Stimulated activated naive CD8-positive, alpha-beta T cell treated with anti-CD3 and anti-CD28 coated beads, Interleukin-15, amount 100 ng/mL, for 72 hours (primary cell): ENCODE results near the gene CCDC195.

Experiments used
- ATAC-seq: fragments of 150-1000 bp; cut with Tn5 transposase; 2 replicates; pipeline ENCODE4 v1.10.0; 2021; ENCODE audit warnings: mild to moderate bottlenecking, moderate library complexity
- DNase-seq, 2 donors: peaks; one replicate each; pipeline ENCODE4 v3.0.0; 2021 to 2022
- H3K27ac Mint-ChIP-seq, 2 donors: one replicate each; pipeline ENCODE4 v1.8.0; 2022; ENCODE audit warnings: mild to moderate bottlenecking in 2 of 2, mixed read lengths in 2 of 2, moderate library complexity in 2 of 2
- H3K27me3 Mint-ChIP-seq: one replicate; pipeline ENCODE4 v1.8.0; 2022; ENCODE audit warnings: mixed read lengths
- H3K4me1 Mint-ChIP-seq: one replicate; pipeline ENCODE4 v1.8.0; 2022; ENCODE audit warnings: mild to moderate bottlenecking, mixed read lengths
- H3K4me3 Mint-ChIP-seq, 2 donors: one replicate each; pipeline ENCODE4 v1.8.0; 2022; ENCODE audit warnings: mild to moderate bottlenecking in 2 of 2, mixed read lengths in 2 of 2, moderate library complexity in 1 of 2
- H3K9me3 Mint-ChIP-seq, 2 donors: one replicate each; pipeline ENCODE4 v1.8.0; 2022; ENCODE audit warnings: mixed read lengths in 2 of 2

The CCDC195 gene, protein sequence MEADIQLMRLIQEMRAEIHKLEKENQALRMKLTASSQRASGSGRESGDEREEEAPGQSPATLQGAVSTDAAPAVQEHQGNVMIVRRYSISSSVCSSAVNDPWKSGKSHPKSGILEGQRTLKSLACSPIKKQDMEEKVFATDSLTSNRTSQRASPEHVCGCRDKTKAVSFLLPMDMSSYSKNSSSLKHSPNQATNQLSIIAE

DNA sequence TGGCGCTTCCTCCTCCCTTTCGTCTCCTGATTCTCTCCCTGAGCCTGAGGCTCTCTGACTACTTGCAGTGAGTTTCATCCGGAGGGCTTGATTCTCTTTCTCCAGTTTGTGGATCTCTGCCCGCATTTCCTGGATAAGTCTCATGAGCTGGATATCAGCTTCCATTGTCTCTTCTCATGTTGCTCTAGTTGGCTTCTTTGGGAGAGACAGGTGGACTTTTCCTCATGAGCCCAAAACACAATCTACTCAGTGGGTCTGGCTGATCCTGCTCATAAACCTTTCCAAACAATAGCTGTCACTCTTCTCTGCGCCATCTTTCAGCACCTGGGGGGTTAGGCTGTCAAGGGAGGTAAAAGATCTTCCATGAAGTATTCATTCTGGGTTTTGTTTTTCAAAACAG is at the start of gene CCDC195:
CCDC195 (minus strand) TSS at position 165 of the 400 bp plus-strand sequence; CDS start at position 165, 0 bp downstream.
- Mint-ChIP-seq H3K27me3 (peaks cover 11% of the 10 kb centered on the region), H3K27ac (no peak within 1 kb of the TSS), H3K4me1 (no peaks in the 10 kb centered on the region), H3K4me3 (no peak within 1 kb of the TSS), H3K9me3 (peaks cover 6 to 14% of the 10 kb centered on the region in 2 donors)
- ATAC-seq (no peak), DNase-seq (no peak)

DNA sequence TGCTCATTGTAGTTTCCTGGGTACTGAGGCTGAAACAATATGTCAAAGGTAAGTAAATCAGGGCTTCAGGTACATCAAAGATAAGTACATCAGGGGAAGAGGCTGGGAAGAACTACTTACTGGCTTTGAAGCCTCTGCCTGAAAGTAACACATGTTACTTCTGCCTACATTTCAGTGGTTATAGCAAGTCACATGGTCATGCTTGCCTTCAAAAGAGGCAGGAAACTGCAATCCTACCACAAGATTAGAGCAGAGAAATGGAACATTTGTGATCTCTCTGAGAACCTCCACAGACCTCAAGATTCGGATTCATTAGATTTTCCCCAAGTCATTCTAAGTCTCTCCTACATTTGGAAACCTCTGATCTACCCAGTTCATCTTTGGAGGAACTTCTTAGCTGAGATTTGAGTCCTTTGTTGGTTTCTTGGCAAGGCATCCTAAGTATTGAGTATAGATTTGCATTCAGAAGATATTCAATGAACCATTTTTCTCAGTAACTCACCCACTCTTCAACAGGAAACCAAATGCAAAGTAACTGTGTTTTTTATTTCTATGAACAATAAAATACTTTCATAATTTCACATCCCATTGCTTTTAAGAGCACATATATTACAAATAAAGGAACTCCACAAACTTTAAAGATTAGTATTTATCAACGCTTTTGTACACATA is 48.5 kb upstream of the CCDC195 start:
- H3K4me3 Mint-ChIP-seq, result no peak overlapping the region
- DNase-seq (no peak), ATAC-seq (peak; percentile 81)
- H3K27me3 Mint-ChIP-seq, result no peaks in the 10 kb centered on the region
- peaks cover 13 to 15% of the 10 kb centered on the region in 2 donors for H3K9me3 Mint-ChIP-seq
- peak overlapping the region in 1 of 2 donors; percentile 59 for H3K27ac Mint-ChIP-seq
- H3K4me1 Mint-ChIP-seq, result peaks cover 52% of the 10 kb centered on the region

DNA sequence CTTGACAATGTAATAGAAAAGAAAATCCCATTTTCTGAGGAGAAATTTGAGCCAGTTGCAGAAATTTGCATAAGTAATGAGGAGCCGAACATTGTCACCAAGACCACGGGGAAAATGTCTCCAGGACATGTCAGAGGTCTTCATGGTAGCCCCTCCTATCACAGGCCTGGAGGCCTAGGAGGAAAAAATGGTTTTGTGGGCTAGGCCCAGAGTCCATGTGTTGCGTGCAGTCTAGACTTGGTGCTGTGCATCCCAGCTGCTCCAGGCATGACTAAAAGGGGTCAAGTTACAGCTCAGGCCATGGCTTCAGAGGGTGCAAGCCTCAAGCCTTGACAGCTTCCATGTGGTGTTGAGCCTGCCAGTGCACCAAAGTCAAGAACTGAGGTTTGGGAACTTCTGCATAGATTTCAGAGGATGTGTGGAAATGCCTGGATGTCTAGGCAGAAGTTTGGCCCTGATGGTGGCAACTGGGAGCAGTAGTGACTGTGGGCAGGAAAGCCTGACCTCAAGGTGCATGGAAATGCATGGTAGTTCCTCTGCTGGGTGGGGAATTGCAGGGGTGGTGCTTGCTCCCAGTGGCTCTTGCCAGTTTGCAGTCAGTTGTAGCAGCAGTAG is 41.9 kb upstream of the CCDC195 start:
- DNase-seq (no peak), ATAC-seq (peak; percentile 27)
- Mint-ChIP-seq H3K27ac (peak overlapping the region in 1 of 2 donors; percentile 88), H3K4me1 (peaks cover 3% of the 10 kb centered on the region), H3K4me3 (no peak overlapping the region), H3K27me3 (no peaks in the 10 kb centered on the region), H3K9me3 (peaks cover 42 to 45% of the 10 kb centered on the region in 2 donors)

DNA sequence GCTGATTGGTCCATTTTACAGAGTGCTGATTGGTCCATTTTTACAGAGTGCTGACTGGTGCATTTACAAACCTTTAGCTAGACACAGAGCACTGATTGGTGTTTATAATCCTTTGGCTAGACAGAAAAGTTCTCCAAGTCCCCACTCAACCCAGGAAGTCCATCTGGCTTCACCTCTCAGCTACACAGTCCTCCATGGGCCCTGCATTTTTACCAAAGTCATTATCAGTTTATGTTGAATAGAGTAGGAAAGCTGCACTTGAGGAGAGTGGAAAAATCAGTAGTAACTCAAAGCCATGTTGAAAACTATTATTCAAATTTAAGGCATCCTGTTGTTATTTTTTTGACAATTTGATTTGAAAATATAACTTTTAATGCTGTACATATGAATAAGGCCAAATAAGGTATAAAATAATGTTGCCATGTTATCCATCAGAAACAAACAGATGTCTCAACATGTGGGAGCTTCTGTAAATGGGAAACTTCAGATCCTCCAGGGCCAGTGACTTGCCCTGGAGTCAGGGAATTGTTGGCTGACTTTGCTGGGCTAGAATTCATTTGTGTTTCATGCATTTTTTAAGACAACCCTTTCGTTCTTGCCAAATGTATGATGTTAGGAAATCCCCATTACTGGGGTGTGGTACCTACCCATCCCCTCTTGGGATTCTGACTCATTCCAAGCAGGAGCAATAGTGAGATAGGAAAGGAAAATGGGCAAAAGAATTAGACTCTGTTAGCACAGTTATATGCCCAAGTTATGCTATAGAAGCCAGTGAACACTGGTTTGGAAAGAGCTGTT is 37.8 kb upstream of the CCDC195 start:
- H3K4me3 Mint-ChIP-seq, result no peak overlapping the region
- H3K27me3 Mint-ChIP-seq, result no peaks in the 10 kb centered on the region
- ATAC-seq (no peak), DNase-seq (no peak)
- peak overlapping the region in 1 of 2 donors; percentile 82 for H3K27ac Mint-ChIP-seq
- H3K9me3 Mint-ChIP-seq, result peaks cover 22 to 24% of the 10 kb centered on the region in 2 donors
- H3K4me1 Mint-ChIP-seq, result no peaks in the 10 kb centered on the region

DNA sequence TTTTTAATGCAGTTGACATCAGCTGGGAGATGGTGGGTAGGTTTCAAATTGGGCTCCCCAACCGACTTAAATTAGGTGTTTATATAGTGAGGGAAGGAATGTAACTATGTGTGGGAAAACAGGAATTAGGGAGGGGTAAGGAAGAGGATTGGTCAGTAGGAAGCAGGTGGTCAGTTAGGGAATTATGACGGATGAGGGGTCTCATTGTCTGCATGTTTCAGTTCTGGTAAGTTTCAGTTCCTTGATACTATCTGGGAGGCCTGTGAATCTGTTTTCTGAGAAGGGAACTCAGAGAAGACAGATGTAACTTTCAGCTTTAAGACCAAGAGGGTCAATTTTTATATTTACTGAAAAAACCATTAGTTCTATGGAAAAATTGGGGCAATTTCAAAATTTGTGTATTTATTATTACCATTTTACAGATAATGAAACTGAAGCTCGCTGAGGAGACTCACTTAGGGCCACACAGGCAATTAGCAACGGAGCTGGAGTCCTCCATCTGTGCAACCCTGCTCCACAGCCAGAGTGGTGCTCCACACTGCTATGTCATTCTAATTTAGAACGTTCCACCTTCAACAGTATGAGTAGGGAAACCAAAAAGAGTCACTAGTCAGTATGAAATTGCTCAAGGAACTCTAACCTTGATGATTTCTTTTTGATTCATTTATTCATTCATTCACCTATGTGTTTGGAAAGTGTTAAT is 36.0 kb upstream of the CCDC195 start:
- Mint-ChIP-seq H3K4me1 (no peaks in the 10 kb centered on the region), H3K27me3 (peaks cover 15% of the 10 kb centered on the region), H3K27ac (no peak overlapping the region), H3K4me3 (no peak overlapping the region), H3K9me3 (peaks cover 4 to 7% of the 10 kb centered on the region in 2 donors)
- DNase-seq (no peak), ATAC-seq (no peak)

DNA sequence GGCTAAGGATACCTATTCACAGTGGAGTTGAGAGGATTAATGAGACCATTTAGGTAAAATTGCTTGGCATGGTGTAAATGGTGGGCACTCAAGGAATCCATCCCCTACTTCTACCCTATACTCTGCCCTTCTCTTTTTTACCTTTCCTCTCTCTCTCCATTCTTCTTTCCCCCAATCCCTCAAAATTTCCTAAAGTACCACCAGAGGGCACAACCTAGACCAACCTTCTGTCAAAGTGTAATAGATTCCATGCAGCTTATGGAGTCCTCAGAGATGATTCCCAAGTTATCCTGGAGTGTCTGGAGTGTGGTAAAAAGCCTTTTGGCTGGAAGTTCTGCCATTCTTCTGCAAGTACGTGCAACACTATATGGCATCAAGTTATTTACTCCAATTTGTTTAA is 33.0 kb upstream of the CCDC195 start:
- no peak for ATAC-seq
- Mint-ChIP-seq H3K27ac (no peak overlapping the region), H3K9me3 (no peaks in the 10 kb centered on the region), H3K4me1 (no peaks in the 10 kb centered on the region), H3K27me3 (peaks cover 15% of the 10 kb centered on the region), H3K4me3 (no peak overlapping the region)
- no peak for DNase-seq

DNA sequence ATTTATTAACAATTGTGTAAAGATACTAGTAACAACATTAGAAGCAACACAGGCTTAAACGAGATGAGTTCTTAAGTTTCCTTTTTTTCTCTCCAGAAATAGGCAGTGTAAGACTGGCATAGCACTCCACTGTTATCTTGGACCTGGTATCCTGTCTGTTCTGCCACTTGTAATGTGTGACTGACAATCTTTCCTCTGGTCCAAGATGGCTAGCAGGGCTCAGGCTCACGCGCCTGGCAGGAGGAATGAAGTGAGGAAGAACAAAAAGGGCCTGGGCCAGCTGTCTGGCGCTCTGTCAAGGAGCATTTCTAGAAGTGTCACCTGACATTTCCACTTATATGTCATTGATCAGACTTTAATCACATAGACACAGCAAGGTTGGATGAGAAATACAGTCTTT is 31.6 kb upstream of the CCDC195 start:
- Mint-ChIP-seq H3K27me3 (peaks cover 15% of the 10 kb centered on the region), H3K9me3 (no peaks in the 10 kb centered on the region), H3K4me1 (no peaks in the 10 kb centered on the region), H3K27ac (no peak overlapping the region), H3K4me3 (no peak overlapping the region)
- no peak for DNase-seq
- no peak for ATAC-seq

DNA sequence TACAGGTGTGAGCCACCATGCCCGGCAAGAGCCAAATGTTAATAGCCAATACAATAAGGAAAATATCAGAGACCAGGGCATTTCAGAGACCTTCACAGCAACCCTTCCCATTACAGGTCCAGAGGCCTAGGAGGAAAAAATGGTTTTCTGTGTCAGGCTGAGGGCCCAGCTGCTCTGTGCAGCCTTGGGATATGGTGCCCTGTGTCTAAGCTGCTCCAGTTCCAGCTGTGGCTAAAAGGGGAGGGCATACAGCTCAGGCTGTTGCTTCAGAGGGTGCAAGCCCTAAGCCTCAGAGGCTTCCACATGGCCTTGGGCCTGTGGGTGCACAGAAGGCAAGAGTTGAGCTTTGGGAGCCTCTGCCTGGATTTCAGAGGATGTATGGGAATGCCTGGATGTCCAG is 20.1 kb upstream of the CCDC195 start:
- no peak overlapping the region for H3K4me3 Mint-ChIP-seq
- no peaks in the 10 kb centered on the region for H3K4me1 Mint-ChIP-seq
- DNase-seq (no peak), ATAC-seq (no peak)
- H3K9me3 Mint-ChIP-seq, result peaks cover 25 to 34% of the 10 kb centered on the region in 2 donors
- H3K27ac Mint-ChIP-seq, result no peak overlapping the region
- no peaks in the 10 kb centered on the region for H3K27me3 Mint-ChIP-seq

DNA sequence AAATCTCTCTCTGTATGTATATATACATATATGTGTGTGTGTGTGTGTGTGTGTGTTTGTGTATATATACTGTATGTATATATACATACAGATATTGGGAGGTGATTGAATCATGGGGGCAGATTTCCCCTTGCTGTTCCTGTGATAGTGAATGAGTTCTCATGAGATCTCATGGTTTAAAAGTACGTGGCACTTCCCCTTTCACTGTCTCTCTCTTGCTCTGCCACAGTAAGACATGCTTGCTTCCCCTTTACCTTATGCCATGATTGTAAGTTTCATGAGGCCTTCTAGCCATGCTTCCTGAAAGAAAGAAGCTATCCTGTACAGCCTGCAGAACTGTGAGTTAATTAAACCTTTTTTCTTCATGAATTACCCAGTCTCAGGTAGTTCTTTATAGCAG is 18.8 kb upstream of the CCDC195 start:
- Mint-ChIP-seq H3K9me3 (peaks cover 25 to 34% of the 10 kb centered on the region in 2 donors), H3K27me3 (no peaks in the 10 kb centered on the region), H3K4me1 (no peaks in the 10 kb centered on the region), H3K4me3 (no peak overlapping the region), H3K27ac (no peak overlapping the region)
- ATAC-seq (no peak), DNase-seq (no peak)

DNA sequence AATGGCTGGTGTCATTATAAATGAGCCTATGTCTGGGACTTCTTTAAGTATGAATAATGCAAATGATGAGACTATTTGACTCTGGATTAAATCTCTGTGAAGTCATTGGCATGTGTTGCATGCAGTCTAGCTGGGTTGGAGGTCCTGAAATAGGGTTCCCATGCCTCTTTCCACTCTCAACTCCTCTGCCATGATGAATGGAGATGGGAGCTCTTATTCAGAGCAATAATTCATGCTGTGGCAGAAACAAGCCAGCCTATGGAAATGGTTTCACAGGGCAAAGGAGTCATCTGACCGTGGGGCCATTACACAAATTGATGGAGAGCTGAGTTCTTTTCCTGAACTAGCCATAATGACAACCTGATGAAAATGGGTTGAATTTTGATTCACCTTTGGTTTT is 15.5 kb upstream of the CCDC195 start:
- Mint-ChIP-seq H3K9me3 (peaks cover 37 to 46% of the 10 kb centered on the region in 2 donors), H3K27ac (no peak overlapping the region), H3K4me3 (no peak overlapping the region), H3K27me3 (no peaks in the 10 kb centered on the region), H3K4me1 (no peaks in the 10 kb centered on the region)
- no peak for DNase-seq
- no peak for ATAC-seq

DNA sequence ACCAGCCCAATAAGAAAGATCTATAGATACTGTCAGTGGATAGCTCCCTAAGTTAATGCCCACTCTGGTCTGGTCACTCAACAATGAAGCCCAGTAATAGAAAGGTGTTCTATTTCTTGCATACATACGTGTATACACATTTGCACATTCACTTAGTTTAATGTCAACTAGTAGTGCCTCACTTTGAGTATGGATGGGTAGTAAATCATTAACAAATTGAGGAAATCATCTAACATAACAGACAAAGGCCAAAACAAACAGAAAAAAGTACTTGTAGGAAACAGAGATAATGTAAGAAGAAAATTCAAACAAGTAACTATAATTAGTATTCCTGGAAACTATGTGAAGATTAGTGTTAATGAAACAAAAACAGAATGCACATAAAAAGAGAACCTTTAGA is 13.3 kb upstream of the CCDC195 start:
- no peak overlapping the region for H3K27ac Mint-ChIP-seq
- DNase-seq, result no peak
- no peak overlapping the region for H3K4me3 Mint-ChIP-seq
- no peak for ATAC-seq
- no peaks in the 10 kb centered on the region for H3K4me1 Mint-ChIP-seq
- H3K9me3 Mint-ChIP-seq, result peaks cover 21 to 33% of the 10 kb centered on the region in 2 donors
- no peaks in the 10 kb centered on the region for H3K27me3 Mint-ChIP-seq

DNA sequence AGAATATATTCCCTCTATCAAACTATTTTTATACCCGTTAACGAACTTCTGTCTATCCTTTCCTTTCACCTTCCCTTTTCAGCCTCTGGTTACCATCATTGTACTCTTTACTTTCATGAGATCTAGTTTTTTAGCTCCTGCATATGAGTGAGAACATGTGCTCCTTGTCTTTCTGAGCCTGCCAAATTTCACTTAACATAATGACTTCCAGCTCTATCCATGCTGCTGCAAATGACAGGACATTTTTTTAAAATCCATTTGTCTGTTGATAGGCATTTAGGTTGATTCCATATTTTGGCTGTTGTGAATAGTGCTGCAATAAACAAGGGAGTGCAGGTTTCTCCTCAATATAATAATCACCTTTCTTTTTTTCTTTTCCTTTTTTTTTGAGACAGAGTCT is 8.2 kb upstream of the CCDC195 start:
- Mint-ChIP-seq H3K4me3 (no peak overlapping the region), H3K27me3 (no peaks in the 10 kb centered on the region), H3K9me3 (peaks cover 18 to 31% of the 10 kb centered on the region in 2 donors), H3K27ac (no peak overlapping the region), H3K4me1 (no peaks in the 10 kb centered on the region)
- DNase-seq, result no peak
- no peak for ATAC-seq

DNA sequence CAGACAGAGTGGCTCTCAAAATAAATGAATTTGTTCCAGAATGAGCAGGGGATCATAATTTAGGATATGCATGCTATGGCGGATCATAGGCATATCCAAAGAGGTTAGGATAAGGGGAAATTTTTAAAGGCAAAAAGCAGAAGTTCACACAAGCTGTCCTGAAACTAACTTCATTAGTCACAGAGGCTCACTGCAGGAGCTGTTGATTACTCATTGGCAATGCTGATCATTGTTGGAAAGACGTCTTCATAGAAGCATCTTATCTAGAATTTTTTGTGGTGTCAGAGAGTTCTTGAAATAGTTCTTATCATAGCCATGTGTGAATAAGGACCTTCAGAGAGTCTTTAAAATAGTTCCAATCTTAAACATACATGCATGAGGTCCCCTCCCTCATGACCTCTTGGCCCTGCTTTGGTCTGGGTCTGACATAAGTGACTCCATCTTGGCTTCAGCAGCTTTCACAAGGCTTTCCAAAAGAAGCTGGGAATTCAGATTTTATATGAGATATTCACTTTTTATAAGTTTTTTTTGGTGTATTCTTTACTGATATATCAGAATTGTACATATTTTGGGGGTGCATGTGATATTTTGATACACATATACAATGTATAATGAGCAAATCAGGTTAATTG is 7.5 kb upstream of the CCDC195 start:
- H3K9me3 Mint-ChIP-seq, result peaks cover 17 to 25% of the 10 kb centered on the region in 2 donors
- H3K4me3 Mint-ChIP-seq, result no peak overlapping the region
- H3K4me1 Mint-ChIP-seq, result no peaks in the 10 kb centered on the region
- DNase-seq (no peak), ATAC-seq (no peak)
- no peak overlapping the region for H3K27ac Mint-ChIP-seq
- H3K27me3 Mint-ChIP-seq, result no peaks in the 10 kb centered on the region

DNA sequence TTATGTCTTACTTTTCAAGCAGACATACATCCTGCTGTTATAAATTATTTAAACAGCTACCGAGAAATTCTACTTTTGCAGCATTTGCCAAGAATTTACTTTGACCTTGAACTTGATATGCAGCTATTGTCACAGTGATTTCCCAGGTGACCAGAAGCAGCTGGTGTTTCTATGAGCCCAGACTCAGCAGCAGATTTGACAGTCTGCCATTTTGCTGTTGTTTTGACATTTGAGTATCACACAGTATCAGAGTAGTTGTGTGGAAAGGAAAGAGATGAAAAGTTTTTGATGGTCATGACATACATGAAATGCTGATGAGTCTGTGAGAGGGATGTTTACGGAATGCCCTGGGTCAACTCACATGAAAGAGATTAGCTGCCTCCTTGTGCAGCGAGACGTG is 6.6 kb upstream of the CCDC195 start:
- peaks cover 10 to 18% of the 10 kb centered on the region in 2 donors for H3K9me3 Mint-ChIP-seq
- no peak overlapping the region for H3K4me3 Mint-ChIP-seq
- no peak overlapping the region for H3K27ac Mint-ChIP-seq
- no peak for DNase-seq
- no peaks in the 10 kb centered on the region for H3K27me3 Mint-ChIP-seq
- no peaks in the 10 kb centered on the region for H3K4me1 Mint-ChIP-seq
- no peak for ATAC-seq

DNA sequence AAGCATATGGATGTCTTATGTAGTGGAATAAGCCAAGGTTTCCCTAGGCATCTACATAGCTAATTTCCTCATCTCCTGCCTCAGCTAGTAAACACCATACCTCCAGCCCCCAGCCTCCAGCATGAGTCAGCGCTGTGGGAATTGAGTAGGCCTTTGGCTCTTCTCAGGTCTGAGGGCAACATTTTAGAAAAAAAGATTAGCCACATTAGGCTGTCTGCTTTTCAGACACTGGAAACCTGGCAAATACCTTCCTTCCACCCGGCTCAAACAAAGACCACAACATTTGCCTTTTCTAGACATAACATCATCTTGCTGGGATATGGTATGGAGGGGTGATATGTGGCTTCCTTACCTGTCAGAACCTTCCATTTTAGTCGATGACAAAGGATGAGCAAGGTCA is 6.1 kb upstream of the CCDC195 start:
- DNase-seq (no peak), ATAC-seq (no peak)

More for the DNA sequence above, 6.1 kb upstream of the CCDC195 start:
- Mint-ChIP-seq H3K4me1 (no peaks in the 10 kb centered on the region), H3K4me3 (no peak overlapping the region), H3K9me3 (peaks cover 5 to 13% of the 10 kb centered on the region in 2 donors), H3K27ac (no peak overlapping the region), H3K27me3 (no peaks in the 10 kb centered on the region)
